ENCODE data around the gene MAG.

The MAG gene

DNA sequence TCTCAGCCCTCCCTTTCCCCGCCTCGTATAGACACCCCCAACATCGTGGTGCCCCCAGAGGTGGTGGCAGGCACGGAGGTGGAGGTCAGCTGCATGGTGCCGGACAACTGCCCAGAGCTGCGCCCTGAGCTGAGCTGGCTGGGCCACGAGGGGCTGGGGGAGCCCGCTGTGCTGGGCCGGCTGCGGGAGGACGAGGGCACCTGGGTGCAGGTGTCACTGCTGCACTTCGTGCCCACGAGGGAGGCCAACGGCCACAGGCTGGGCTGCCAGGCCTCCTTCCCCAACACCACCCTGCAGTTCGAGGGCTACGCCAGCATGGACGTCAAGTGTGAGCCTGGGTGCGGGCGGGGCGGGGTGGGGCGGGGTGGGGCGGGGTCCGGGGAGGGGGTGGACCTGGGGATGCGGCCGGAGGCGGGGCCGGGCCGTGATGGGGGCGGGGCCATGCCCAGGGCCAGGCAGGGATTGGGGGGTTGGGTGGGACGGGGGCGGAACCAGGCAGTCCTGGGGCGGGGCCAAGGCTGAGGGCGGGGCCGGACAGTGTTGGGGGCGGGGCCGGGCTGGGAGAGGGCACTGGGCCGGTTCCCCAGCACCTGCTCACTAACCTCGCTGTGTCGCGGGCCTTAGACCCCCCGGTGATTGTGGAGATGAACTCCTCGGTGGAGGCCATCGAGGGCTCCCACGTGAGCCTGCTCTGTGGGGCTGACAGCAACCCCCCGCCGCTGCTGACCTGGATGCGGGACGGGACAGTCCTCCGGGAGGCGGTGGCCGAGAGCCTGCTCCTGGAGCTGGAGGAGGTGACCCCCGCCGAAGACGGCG is 7.8 kb downstream of the MAG start:
- no peak for DNase-seq (ENCODE audit: low spot score)

- no peak for DNase-seq (ENCODE audit: low spot score)
These were observed 8.3 kb downstream of the MAG start for GRCh38 chr19:35300339-35300649.

DNA sequence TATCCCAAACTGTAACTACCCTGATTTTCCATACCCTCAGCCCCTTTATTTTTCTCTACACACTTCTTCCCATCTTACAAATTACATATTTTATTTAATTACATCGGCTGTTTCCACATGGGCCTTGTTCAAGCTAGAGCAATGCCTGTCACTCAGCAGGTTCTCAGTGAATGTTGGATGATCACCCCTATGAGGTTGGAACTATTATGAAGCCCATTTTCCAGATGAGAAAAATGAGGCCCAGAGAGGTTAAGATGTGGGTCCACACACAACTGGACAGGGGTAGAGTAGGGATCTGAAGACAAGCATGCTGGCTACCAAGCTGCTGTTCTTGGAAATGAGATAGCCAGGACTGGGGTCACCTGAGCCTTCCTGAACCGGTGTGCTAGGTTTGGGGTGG is 10.0 kb downstream of the MAG start:
- no peak for DNase-seq (ENCODE audit: low spot score)

DNA sequence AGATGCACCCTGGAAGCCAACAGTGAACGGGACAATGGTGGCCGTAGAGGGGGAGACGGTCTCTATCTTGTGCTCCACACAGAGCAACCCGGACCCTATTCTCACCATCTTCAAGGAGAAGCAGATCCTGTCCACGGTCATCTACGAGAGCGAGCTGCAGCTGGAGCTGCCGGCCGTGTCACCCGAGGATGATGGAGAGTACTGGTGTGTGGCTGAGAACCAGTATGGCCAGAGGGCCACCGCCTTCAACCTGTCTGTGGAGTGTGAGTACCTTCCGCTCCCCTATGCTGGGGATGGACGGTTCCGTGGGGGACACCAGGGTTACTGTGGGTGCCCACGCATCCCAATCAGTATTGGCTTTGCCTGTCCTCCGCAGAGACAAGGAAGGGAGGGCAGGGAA is 10.5 kb downstream of the MAG start:
- no peak for DNase-seq (ENCODE audit: low spot score)

- no peak for DNase-seq (ENCODE audit: low spot score)
These were observed 11.5 kb downstream of the MAG start for GRCh38 chr19:35303357-35303915.

GRCh38 chr19:35304036-35304435 is 12.1 kb downstream of the MAG start:
- no peak for DNase-seq (ENCODE audit: low spot score)

GRCh38 chr19:35305181-35305580 is 13.2 kb downstream of the MAG start:
- DNase-seq (ENCODE audit: low spot score): no peak

GRCh38 chr19:35306473-35307246 is 14.7 kb downstream of the MAG start:
- no peak for DNase-seq (ENCODE audit: low spot score)

- no peak for DNase-seq (ENCODE audit: low spot score)
These were observed 16.0 kb downstream of the MAG start for GRCh38 chr19:35307931-35308330.

DNA sequence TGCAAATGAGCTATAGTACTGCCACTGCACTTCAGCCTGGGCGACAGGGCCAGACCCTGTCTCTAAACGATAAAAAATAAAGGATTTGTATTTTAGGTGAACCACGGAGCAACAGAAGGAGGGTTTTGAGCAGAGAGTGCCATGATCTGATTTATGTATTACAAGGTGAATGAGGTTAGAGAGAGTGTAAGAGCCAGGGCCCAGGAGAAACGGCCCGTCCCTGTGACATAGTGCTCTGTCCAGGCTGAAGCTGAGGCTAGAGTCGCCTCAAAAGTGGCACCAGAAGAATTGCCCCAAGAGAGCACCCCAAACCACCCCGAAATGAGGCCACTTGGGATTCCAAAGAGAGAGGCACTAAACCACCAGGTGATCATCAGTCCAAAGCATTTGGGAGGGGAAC is 16.9 kb downstream of the MAG start:
- no peak for DNase-seq (ENCODE audit: low spot score)

- peak; percentile 22 for DNase-seq (ENCODE audit: low spot score)
These were observed 17.7 kb downstream of the MAG start for GRCh38 chr19:35309481-35310279.

- DNase-seq (ENCODE audit: low spot score): no peak
These were observed 18.4 kb downstream of the MAG start for GRCh38 chr19:35310331-35310730.

DNA sequence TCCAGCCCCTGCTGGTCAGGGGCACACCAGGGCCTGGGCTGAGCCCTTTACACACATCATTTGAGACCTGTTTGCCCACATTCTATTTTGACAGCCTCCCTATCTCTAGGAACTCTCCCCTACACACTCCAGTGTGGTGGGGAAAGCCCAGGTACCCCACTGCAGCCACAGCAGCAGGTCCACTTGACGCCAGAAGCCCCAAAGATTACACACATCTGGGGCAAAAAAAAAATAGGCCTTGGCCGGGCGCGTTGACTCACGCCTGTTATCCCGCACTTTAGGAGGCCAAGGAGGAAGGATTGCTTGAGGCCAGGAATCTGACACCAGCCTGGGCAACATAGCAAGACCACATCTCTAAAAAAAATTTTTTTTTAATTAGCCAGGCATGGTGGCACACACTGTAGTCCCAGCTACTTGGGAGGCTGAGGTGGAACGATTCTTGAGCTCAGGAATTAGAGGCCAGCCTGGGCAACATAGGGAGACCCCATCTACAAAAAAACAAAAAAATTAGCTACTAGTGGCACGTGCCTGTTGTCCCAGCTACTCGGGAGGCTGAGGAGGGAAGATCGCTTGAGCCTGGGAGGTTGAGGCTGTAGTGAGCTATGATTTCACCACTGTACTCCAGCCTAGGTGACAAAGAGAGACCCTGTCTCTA is 19.0 kb downstream of the MAG start:
- DNase-seq (ENCODE audit: low spot score): no peak

DNA sequence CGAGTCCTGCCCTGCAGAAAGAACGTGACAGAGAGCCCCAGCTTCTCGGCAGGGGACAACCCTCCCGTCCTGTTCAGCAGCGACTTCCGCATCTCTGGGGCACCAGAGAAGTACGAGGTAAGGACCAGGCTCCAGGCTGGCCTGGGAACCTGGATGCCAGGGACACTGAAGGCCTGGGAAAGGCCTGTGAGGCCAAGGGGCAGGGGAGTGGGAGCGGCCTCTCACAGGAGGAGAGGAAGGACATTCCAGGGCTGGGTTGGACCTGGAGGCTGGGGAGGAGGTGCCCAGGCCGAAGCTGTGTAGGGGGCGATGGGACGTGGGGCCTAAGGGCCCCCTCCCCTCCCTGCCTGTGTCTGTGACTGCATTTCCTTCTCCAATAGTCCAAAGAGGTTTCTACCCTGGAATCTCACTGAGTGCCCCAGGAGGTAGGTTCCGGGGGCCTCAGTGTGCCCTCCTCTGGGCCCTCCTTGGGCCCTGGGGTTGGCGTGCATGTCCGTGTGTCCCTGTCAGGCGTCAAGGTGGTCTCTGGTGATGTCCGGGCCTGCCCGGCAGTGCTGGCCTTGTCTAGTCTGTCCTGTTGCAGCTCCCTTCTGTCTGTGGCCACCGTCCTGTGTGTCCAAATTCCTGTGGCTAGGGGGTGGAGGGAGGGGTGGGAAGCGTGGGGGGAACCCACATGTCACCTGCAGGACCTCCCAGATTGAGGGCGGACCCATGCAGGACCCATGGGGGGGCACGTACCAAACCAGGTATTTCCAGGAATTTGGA is 20.1 kb downstream of the MAG start:
- no peak for DNase-seq (ENCODE audit: low spot score)

GRCh38 chr19:35313587-35313986 is 21.6 kb downstream of the MAG start:
- DNase-seq (ENCODE audit: low spot score): no peak

- no peak for DNase-seq (ENCODE audit: low spot score)
These were observed 22.1 kb downstream of the MAG start for GRCh38 chr19:35314031-35314430.

DNA sequence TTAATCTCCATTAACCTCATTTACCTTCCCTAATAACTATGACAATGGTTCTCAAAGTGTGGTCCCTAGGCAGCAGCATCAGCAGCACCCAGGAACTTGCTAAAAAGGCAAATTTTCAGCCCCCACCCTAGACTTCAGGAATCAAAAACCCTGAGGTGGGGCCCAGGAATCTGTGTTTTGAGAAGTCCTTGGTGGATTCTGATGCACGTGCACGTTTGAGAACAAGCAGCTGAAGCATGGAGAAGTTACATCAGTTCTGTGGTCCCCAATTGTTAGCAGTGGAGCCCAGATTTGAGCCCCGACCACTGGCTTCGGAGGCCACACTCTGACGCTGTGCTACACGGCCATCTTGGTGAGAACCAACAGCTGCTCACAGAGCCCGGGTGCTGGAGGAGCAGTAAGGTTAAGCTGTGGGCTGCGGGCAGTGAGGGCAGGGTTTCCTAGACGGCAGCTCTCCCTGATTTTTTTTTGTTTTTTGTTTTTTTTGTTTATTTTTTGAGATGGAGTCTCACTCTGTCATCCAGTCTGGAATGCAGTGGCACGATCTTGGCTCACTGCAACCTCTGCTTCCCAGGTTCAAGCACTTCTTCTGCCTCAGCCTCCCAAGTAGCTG is 23.0 kb downstream of the MAG start:
- no peak for DNase-seq (ENCODE audit: low spot score)

GRCh38 chr19:35315883-35316282 is 23.9 kb downstream of the MAG start:
- DNase-seq (ENCODE audit: low spot score): peak; percentile 24

DNA sequence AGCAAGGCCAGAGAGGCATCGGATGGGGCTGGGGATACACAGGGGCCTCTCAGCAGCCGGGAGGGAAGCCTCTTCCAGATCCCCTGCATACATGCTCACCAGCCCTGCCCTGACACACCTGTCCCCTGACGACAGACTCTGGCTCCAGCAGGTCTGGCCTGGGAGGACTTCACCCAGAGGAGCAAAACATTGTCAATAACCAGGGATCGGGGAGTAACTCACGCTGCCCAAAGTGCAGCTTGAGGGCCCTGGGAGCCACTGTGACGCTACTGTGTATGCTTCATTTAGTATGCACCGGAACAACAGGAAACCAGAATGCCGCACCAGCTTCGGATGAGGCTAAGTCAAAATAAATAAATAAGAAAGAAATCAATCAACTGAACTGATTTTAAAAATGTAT is 24.6 kb downstream of the MAG start:
- no peak for DNase-seq (ENCODE audit: low spot score)

DNA sequence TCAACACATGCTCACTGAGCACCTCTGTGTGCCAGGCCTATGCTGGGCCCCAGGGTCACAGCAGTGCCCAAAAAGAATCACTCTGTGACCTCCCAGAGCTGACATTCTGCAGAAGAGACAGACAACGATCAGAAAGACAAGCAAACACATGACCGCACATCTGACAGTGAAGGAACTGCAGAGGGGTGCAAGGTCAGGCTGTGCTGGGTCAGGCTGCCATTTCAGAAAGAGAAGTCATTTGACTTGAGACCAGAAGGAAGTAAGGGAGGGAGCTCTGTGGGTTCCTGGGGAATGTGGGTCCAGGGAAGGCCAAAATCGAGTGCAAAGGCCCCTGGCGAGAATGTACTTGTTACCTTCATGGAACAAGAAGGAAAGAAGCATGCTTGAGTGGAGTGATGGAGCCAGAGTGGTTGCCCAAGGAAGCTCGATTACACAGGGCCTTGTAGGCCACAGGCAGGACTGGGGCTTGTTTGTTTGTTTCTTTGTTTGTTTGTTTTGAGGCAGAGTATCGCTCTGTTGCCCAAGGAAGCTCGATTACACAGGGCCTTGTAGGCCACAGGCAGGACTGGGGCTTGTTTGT is 25.6 kb downstream of the MAG start:
- no peak for DNase-seq (ENCODE audit: low spot score)

Measured in SK-N-DZ (cell line).